Measurements from ENCODE around the gene ZNF646. TPM values are rescaled to one million over a fixed set of nuclear protein-coding genes. Genes with fewer than 3 reads are reported as not detected.

Gene ZNF646
- total and polyA plus RNA-seq, 2 donors (not counting 3 experiments of a cell fraction or from before 2014, with no cell fraction given): 4.1 to 15.9 TPM

- Histone ChIP-seq H3K79me2 (ENCODE audit: control insufficient read depth, insufficient read depth, low read length) (peaks cover 10% of the 10 kb centered on the region), H3K27me3 (ENCODE audit: control insufficient read depth in 2 of 2, insufficient read depth in 2 of 2, low read length in 2 of 2) (no peaks in the 10 kb centered on the region), H3K9me3 (replicated peaks; ENCODE audit: control insufficient read depth, insufficient read depth, low read length) (no peaks in the 10 kb centered on the region), H3K9me1 (replicated peaks; ENCODE audit: control insufficient read depth, extremely low read depth, insufficient read depth, low read length) (no peaks in the 10 kb centered on the region), H3K4me3 (replicated peaks in 1 of 3; ENCODE audit: insufficient read depth in 1 of 3, low read depth in 1 of 3, low read length in 3 of 3) (peak overlapping the region; percentile 28 to 91 (median 62)), H3K36me3 (ENCODE audit: control insufficient read depth in 2 of 2, extremely low read depth in 1 of 2, insufficient read depth in 2 of 2, low read length in 2 of 2) (peaks cover 2 to 5% of the 10 kb centered on the region in 2 experiments), H2AFZ (ENCODE audit: low read depth, low read length) (peak overlapping the region; percentile 70), H3K9ac (replicated peaks; ENCODE audit: extremely low read depth, insufficient read depth, low read length) (peak overlapping the region; percentile 63), H3K27ac (ENCODE audit: insufficient read depth, low read depth, low read length) (peak overlapping the region; percentile 6), H3K4me2 (ENCODE audit: insufficient read depth, low read length) (peak overlapping the region; percentile 41), H3K4me1 (ENCODE audit: control insufficient read depth, extremely low read depth, insufficient read depth, low read length) (peaks cover 3% of the 10 kb centered on the region), H4K20me1 (replicated peaks; ENCODE audit: control insufficient read depth, extremely low read depth, insufficient read depth, low read length) (no peaks in the 10 kb centered on the region)
- TF ChIP-seq POLR2A (IDR thresholded peaks at IDR 0.05; ENCODE audit: low read depth, low read length) (no peak), MYC (IDR thresholded peaks at IDR 0.05; ENCODE audit: low read depth, low read length) (no peak), POLR2AphosphoS5 (IDR thresholded peaks at IDR 0.05; ENCODE audit: insufficient read depth, low read depth, low read length) (no peak), FOS (IDR thresholded peaks at IDR 0.05; ENCODE audit: borderline replicate concordance, insufficient read depth, low read length) (no peak), GATA2 (IDR thresholded peaks at IDR 0.05; ENCODE audit: insufficient read depth, insufficient read length, low read depth, low read length) (no peak)
- TF ChIP-seq, protein P1, sequence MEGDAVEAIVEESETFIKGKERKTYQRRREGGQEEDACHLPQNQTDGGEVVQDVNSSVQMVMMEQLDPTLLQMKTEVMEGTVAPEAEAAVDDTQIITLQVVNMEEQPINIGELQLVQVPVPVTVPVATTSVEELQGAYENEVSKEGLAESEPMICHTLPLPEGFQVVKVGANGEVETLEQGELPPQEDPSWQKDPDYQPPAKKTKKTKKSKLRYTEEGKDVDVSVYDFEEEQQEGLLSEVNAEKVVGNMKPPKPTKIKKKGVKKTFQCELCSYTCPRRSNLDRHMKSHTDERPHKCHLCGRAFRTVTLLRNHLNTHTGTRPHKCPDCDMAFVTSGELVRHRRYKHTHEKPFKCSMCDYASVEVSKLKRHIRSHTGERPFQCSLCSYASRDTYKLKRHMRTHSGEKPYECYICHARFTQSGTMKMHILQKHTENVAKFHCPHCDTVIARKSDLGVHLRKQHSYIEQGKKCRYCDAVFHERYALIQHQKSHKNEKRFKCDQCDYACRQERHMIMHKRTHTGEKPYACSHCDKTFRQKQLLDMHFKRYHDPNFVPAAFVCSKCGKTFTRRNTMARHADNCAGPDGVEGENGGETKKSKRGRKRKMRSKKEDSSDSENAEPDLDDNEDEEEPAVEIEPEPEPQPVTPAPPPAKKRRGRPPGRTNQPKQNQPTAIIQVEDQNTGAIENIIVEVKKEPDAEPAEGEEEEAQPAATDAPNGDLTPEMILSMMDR (IDR thresholded peaks at IDR 0.05; ENCODE audit: extremely low read depth in 1 of 2, insufficient read depth in 1 of 2, low read depth in 1 of 2, low read length in 2 of 2): no peak
- no TSS peak for BruUV-seq (replicated peaks)
- CTCF ChIA-PET: interaction anchor here (0.7 to 6.5 kb wide), 7 partner anchors 20 to 249 kb away, joined by 3 to 66 read pairs (median 7); partner anchors contain the start of genes HSD3B7, KAT8, ZNF646 and ZNF668
- FAIRE-seq (no peak), DNase-seq (ENCODE audit: low read depth, low spot score) (peak; percentile 36)
- POLR2A ChIA-PET: no interaction called here
- dilution Hi-C loops (cut with MboI; ENCODE audit: extremely low pct_ligation_motif_present, low sequenced_read_pairs) (no loop called here), intact Hi-C loops (cut with micrococcal nuclease) (loop anchor here (1.0 to 2.0 kb wide), 6 partner anchors 15 to 137 kb away; partner anchors contain the start of genes BCKDK, KAT8, SETD1A and STX4)
Measured at GRCh38 chr16:31094088-31094423, 19.8 kb downstream of the ZNF646 start.

All from endothelial cell of umbilical vein (primary cell).